ENCODE results near the gene PSME3IP1.

GRCh38 chr16:57153841-57154240, 32.0 kb downstream of the PSME3IP1 start:
- TF ChIP-seq CTCF (IDR thresholded peaks at IDR 0.05) (no peak), ZBTB21 (CRISPR knock-in tag; IDR thresholded peaks at IDR 0.05; ENCODE audit: borderline replicate concordance) (no peak), CREB1 (CRISPR knock-in tag; IDR thresholded peaks at IDR 0.05) (no peak), MAX (CRISPR knock-in tag; IDR thresholded peaks at IDR 0.05) (no peak), ESRRA (CRISPR knock-in tag; IDR thresholded peaks at IDR 0.05; ENCODE audit: borderline replicate concordance) (no peak), GABPB1 (CRISPR knock-in tag; IDR thresholded peaks at IDR 0.05) (no peak), KAT7 (CRISPR knock-in tag; IDR thresholded peaks at IDR 0.05; ENCODE audit: borderline replicate concordance) (no peak), CREM (CRISPR knock-in tag; IDR thresholded peaks at IDR 0.05) (no peak), SOX15 (CRISPR knock-in tag; IDR thresholded peaks at IDR 0.05) (no peak)
